ENCODE results near the gene ACSL6. TPM values are rescaled to one million over a fixed set of nuclear protein-coding genes. Genes with fewer than 3 reads are reported as not detected.

ACSL6 gene
- total and polyA plus RNA-seq, 10 of the 15 experiments (the other 5 are each of a cell fraction or from before 2014, with no cell fraction given): 0.06 to 0.53 TPM; not detected in 8

DNA sequence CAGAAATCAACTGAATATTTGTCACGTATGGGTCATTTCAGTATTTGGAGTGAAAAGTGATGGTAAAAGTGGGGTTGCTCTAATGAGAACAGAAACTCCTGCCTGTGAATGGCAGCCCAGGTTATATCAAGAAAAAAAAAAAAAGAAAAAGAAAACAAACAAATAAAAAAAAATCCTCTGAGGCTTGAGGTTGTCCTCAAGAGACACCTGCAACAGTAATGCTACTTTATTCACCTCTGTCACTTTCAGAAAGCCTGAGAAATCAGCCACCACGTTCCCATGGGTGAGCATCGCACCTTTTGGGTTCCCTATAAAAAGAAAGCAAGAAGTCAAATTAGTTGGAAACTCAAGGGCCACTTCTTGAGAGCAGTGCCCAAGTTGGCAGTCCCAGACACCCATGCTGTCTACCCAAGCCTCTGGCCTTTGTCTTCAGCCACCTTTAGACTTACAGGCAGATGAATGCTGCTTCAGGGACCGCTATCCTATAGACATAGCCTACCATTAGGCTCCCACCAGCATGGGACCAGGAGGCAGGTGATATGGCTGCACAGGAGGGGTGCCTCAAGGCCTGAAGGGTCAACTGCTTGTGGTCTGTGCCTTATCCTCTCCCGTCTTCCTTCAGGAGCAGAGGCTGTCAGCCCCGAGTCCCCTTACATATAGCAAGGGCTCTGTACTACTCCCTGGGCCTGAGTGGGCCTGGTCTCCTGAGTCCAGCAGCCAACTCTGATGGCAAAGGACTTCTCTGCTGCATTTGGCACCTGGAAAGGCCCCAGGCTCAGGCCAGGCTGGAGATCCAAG lies 34.8 kb downstream of the ACSL6 start:
- peaks cover 6% of the 10 kb centered on the region for H3K4me1 ChIP-seq (ENCODE audit: control insufficient read depth, insufficient read depth, low read length)
- intact Hi-C loops (cut with micrococcal nuclease; ENCODE audit: unreplicated experiment): no loop called here
- CTCF ChIA-PET: no interaction called here
- BruUV-seq (replicated peaks): no TSS peak
- DNase-seq (ENCODE audit: low read depth, low spot score): peak; percentile 23
- TF ChIP-seq, protein P1, sequence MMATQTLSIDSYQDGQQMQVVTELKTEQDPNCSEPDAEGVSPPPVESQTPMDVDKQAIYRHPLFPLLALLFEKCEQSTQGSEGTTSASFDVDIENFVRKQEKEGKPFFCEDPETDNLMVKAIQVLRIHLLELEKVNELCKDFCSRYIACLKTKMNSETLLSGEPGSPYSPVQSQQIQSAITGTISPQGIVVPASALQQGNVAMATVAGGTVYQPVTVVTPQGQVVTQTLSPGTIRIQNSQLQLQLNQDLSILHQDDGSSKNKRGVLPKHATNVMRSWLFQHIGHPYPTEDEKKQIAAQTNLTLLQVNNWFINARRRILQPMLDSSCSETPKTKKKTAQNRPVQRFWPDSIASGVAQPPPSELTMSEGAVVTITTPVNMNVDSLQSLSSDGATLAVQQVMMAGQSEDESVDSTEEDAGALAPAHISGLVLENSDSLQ (IDR thresholded peaks at IDR 0.05): peak; percentile 72; the same call in 1 of the 2 replicates
- TF ChIP-seq ZNF384 (IDR thresholded peaks at IDR 0.05; ENCODE audit: borderline replicate concordance, low read depth, low read length) (peak; percentile 72), MEF2B (IDR thresholded peaks at IDR 0.05; ENCODE audit: partially characterized antibody, poor library complexity, severe bottlenecking) (peak; percentile 92), SRF (IDR thresholded peaks at IDR 0.05; ENCODE audit: low read depth in 2 of 2, low read length in 2 of 2) (no peak)
- TF ChIP-seq, protein P2, sequence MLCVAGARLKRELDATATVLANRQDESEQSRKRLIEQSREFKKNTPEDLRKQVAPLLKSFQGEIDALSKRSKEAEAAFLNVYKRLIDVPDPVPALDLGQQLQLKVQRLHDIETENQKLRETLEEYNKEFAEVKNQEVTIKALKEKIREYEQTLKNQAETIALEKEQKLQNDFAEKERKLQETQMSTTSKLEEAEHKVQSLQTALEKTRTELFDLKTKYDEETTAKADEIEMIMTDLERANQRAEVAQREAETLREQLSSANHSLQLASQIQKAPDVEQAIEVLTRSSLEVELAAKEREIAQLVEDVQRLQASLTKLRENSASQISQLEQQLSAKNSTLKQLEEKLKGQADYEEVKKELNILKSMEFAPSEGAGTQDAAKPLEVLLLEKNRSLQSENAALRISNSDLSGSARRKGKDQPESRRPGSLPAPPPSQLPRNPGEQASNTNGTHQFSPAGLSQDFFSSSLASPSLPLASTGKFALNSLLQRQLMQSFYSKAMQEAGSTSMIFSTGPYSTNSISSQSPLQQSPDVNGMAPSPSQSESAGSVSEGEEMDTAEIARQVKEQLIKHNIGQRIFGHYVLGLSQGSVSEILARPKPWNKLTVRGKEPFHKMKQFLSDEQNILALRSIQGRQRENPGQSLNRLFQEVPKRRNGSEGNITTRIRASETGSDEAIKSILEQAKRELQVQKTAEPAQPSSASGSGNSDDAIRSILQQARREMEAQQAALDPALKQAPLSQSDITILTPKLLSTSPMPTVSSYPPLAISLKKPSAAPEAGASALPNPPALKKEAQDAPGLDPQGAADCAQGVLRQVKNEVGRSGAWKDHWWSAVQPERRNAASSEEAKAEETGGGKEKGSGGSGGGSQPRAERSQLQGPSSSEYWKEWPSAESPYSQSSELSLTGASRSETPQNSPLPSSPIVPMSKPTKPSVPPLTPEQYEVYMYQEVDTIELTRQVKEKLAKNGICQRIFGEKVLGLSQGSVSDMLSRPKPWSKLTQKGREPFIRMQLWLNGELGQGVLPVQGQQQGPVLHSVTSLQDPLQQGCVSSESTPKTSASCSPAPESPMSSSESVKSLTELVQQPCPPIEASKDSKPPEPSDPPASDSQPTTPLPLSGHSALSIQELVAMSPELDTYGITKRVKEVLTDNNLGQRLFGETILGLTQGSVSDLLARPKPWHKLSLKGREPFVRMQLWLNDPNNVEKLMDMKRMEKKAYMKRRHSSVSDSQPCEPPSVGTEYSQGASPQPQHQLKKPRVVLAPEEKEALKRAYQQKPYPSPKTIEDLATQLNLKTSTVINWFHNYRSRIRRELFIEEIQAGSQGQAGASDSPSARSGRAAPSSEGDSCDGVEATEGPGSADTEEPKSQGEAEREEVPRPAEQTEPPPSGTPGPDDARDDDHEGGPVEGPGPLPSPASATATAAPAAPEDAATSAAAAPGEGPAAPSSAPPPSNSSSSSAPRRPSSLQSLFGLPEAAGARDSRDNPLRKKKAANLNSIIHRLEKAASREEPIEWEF (IDR thresholded peaks at IDR 0.05; ENCODE audit: insufficient replicate concordance, low read depth, low read length): peak; percentile 69
- no peaks in the 10 kb centered on the region for H4K20me1 ChIP-seq (ENCODE audit: control insufficient read depth, insufficient read depth)
- no peak overlapping the region for H3K4me3 ChIP-seq
- SMC1A ChIA-PET (ENCODE audit: uncharacterized antibody, unreplicated experiment): no interaction called here
- no peaks in the 10 kb centered on the region for H3K27me3 ChIP-seq (replicated peaks in 1 of 2; ENCODE audit: control insufficient read depth in 2 of 2, insufficient read depth in 2 of 2, low read length in 1 of 2)
- RAD21 ChIA-PET (ENCODE audit: unreplicated experiment): no interaction called here
- no peak overlapping the region for H3K4me2 ChIP-seq (ENCODE audit: control insufficient read depth, insufficient read depth)
- H3K36me3 ChIP-seq (ENCODE audit: control insufficient read depth in 2 of 2, insufficient read depth in 2 of 2, low read length in 1 of 2): no peaks in the 10 kb centered on the region
- H3K9ac ChIP-seq (ENCODE audit: control insufficient read depth, insufficient read depth, low read length): no peak overlapping the region
- ATAC-seq: no peak; the same call in 2 of the 3 replicates
- no peaks in the 10 kb centered on the region for H3K79me2 ChIP-seq (ENCODE audit: control insufficient read depth, insufficient read depth, low read length)
- WGBS (ENCODE audit: insufficient coverage, insufficient replicate concordance, low lambda C conversion rate, missing lambda C conversion rate): 41% methylated on average over 6 of the region's 6 CpGs
- H3K9me3 ChIP-seq (replicated peaks; ENCODE audit: control insufficient read depth, insufficient read depth, low read length): no peaks in the 10 kb centered on the region
- FAIRE-seq: no peak
- POLR2A ChIA-PET: no interaction called here
- in situ Hi-C loops (cut with MboI): no loop called here
- no peak overlapping the region for H3K27ac ChIP-seq (ENCODE audit: control insufficient read depth, insufficient read depth)
- no peak overlapping the region for H2AFZ ChIP-seq (ENCODE audit: control insufficient read depth, low read depth, low read length)
